Measurements from ENCODE around the gene EIF1. TPM values are rescaled to one million over a fixed set of nuclear protein-coding genes. Genes with fewer than 3 reads are reported as not detected.
A peak's percentile ranks its signal among the peaks of the same experiment; 100 is the strongest.

EIF1 gene
- total and polyA plus RNA-seq, 4 donors, result 56.5 to 755 (median 159) TPM

DNA sequence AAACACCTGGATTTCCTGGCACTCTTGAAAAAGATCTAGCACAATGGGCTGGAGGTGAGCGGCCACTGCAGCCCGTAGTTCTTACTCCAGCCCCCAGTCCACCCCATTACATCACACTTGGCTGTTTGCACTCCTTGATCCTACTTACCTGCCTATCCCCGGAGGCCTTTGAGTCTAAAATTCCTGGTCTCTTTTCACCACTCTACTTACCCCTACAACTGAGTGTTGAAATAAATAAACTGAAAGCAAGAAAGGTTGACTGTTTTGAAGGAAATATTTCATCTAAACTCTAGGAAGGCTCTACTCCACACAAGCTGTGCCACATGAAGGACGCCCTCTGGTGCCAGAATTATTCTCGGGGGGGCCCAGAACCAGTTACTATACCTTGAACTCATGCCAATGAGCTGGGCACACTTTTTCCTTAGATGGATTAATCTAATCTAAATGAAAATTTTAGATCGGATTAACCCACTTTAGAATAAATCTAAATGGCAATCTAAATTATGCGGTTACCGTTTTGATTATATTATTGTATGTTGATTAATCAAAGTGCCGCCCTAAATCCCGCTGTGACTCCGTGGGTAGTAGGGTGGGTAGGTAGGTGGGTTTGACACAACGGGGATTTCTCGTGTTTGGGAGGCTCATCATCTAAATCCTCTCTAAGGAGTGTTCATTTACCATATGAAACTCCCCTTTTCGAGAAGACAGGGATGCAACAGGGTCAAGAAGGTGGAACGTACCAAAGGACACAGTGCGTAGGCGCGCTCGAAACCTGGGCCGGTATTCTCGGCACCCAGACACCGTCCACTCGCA lies 651 bp upstream of the EIF1 start:
- Histone ChIP-seq H3K36me3 (ENCODE audit: control insufficient read depth in 4 of 4, insufficient read depth in 3 of 4, low read depth in 1 of 4, low read length in 3 of 4) (peaks cover 8 to 35% (median 33%) of the 10 kb centered on the region in 4 donors), H3K27me3 (ENCODE audit: control insufficient read depth in 4 of 4, insufficient read depth in 4 of 4, low read length in 3 of 4) (no peaks in the 10 kb centered on the region), H3K4me3 (ENCODE audit: low read depth in 1 of 3, low read length in 3 of 3) (peak overlapping the region; percentile 51 to 67 (median 57)), H3K27ac (ENCODE audit: low read depth in 1 of 2, low read length in 2 of 2) (peak overlapping the region; percentile 95 to 99), H3K9me3 (ENCODE audit: control insufficient read depth in 4 of 4, low read length in 3 of 4) (no peaks in the 10 kb centered on the region), H3K4me1 (ENCODE audit: control insufficient read depth in 4 of 4, insufficient read depth in 4 of 4, low read length in 3 of 4) (peaks cover 0 to 26% (median 17%) of the 10 kb centered on the region in 4 donors), H3K9ac (ENCODE audit: low read depth in 1 of 2, low read length in 2 of 2) (peak overlapping the region; percentile 70 to 89)
- 3% methylated on average over 23 of the region's 23 CpGs for WGBS
- DNase-seq (ENCODE audit: low spot score), result peak; percentile 49
- TF ChIP-seq YY1 (IDR thresholded peaks at IDR 0.05) (no peak), HNF4A (conservative IDR thresholded peaks at IDR 0.05) (peak in 1 of 2 donors; percentile 15), EGR1 (IDR thresholded peaks at IDR 0.05; ENCODE audit: low read depth in 2 of 2) (peak in 1 of 2 donors; percentile 61)
- TF ChIP-seq, protein P1, sequence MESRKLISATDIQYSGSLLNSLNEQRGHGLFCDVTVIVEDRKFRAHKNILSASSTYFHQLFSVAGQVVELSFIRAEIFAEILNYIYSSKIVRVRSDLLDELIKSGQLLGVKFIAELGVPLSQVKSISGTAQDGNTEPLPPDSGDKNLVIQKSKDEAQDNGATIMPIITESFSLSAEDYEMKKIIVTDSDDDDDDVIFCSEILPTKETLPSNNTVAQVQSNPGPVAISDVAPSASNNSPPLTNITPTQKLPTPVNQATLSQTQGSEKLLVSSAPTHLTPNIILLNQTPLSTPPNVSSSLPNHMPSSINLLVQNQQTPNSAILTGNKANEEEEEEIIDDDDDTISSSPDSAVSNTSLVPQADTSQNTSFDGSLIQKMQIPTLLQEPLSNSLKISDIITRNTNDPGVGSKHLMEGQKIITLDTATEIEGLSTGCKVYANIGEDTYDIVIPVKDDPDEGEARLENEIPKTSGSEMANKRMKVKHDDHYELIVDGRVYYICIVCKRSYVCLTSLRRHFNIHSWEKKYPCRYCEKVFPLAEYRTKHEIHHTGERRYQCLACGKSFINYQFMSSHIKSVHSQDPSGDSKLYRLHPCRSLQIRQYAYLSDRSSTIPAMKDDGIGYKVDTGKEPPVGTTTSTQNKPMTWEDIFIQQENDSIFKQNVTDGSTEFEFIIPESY (IDR thresholded peaks at IDR 0.05), result peak; percentile 31

DNA sequence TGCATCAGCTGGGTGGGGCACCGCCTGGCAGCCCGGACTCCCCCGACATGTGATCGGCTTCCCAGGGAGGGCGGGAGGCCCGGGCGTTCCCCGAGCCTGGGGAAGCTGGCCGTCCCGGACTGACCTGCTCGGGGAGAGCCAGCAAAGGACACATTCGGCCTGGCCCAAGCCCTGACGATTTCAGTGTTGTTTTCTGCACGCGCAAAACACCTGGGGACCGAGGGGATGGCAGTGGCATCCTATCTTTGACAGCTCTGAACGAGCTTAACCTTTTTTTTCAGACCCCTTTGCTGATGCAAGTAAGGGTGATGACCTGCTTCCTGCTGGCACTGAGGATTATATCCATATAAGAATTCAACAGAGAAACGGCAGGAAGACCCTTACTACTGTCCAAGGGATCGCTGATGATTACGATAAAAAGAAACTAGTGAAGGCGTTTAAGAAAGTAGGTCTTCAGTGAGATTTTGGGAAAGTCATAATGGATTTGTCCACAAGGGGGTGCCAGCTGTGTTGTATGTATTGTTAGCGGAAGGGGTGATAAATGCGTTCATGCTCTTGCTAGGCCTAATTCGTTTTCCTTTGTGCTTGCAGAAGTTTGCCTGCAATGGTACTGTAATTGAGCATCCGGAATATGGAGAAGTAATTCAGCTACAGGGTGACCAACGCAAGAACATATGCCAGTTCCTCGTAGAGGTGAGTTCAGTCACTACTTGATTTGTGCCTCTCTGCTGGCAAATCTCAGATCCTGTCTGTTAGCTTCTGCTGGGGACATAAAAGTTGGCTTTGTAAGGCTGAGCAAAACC lies 1.0 kb downstream of the EIF1 start:
- peaks cover 0 to 26% (median 17%) of the 10 kb centered on the region in 4 donors for H3K4me1 ChIP-seq (ENCODE audit: control insufficient read depth in 4 of 4, insufficient read depth in 4 of 4, low read length in 3 of 4)
- H3K36me3 ChIP-seq (ENCODE audit: control insufficient read depth in 4 of 4, insufficient read depth in 3 of 4, low read depth in 1 of 4, low read length in 3 of 4), result peaks cover 9 to 44% (median 39%) of the 10 kb centered on the region in 4 donors
- peak overlapping the region; percentile 82 to 87 for H3K9ac ChIP-seq (ENCODE audit: low read depth in 1 of 2, low read length in 2 of 2)
- peak overlapping the region; percentile 95 to 99 for H3K27ac ChIP-seq (ENCODE audit: low read depth in 1 of 2, low read length in 2 of 2)
- no peaks in the 10 kb centered on the region for H3K9me3 ChIP-seq (ENCODE audit: control insufficient read depth in 4 of 4, low read length in 3 of 4)
- H3K27me3 ChIP-seq (ENCODE audit: control insufficient read depth in 4 of 4, insufficient read depth in 4 of 4, low read length in 3 of 4), result no peaks in the 10 kb centered on the region
- DNase-seq (ENCODE audit: low spot score), result peak; percentile 51
- WGBS, result 3% methylated on average over 27 of the region's 27 CpGs
- TF ChIP-seq RXRA (IDR thresholded peaks at IDR 0.05), result no peak
- no peak for TF ChIP-seq FOXA2 (IDR thresholded peaks at IDR 0.05)
- TF ChIP-seq YY1 (IDR thresholded peaks at IDR 0.05), result peak; percentile 30
- TF ChIP-seq, protein P2, sequence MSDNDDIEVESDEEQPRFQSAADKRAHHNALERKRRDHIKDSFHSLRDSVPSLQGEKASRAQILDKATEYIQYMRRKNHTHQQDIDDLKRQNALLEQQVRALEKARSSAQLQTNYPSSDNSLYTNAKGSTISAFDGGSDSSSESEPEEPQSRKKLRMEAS (IDR thresholded peaks at IDR 0.05), result peak; percentile 16
- no peak for TF ChIP-seq TAF1 (conservative IDR thresholded peaks at IDR 0.05)
- no peak for TF ChIP-seq GABPA (IDR thresholded peaks at IDR 0.05 in 1 of 2, conservative IDR thresholded peaks at IDR 0.05 in 1 of 2)
- no peak for TF ChIP-seq NR2F2 (IDR thresholded peaks at IDR 0.05)
- TF ChIP-seq EGR1 (IDR thresholded peaks at IDR 0.05; ENCODE audit: low read depth in 2 of 2), result peak in 1 of 2 donors; percentile 6
- TF ChIP-seq SP1 (IDR thresholded peaks at IDR 0.05), result no peak
- TF ChIP-seq, protein P3, sequence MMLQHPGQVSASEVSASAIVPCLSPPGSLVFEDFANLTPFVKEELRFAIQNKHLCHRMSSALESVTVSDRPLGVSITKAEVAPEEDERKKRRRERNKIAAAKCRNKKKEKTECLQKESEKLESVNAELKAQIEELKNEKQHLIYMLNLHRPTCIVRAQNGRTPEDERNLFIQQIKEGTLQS (IDR thresholded peaks at IDR 0.05), result no peak
- TF ChIP-seq RAD21 (IDR thresholded peaks at IDR 0.05), result peak; percentile 1 to 15
- TF ChIP-seq HNF4G (IDR thresholded peaks at IDR 0.05), result no peak
- TF ChIP-seq, protein P4, sequence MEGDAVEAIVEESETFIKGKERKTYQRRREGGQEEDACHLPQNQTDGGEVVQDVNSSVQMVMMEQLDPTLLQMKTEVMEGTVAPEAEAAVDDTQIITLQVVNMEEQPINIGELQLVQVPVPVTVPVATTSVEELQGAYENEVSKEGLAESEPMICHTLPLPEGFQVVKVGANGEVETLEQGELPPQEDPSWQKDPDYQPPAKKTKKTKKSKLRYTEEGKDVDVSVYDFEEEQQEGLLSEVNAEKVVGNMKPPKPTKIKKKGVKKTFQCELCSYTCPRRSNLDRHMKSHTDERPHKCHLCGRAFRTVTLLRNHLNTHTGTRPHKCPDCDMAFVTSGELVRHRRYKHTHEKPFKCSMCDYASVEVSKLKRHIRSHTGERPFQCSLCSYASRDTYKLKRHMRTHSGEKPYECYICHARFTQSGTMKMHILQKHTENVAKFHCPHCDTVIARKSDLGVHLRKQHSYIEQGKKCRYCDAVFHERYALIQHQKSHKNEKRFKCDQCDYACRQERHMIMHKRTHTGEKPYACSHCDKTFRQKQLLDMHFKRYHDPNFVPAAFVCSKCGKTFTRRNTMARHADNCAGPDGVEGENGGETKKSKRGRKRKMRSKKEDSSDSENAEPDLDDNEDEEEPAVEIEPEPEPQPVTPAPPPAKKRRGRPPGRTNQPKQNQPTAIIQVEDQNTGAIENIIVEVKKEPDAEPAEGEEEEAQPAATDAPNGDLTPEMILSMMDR (IDR thresholded peaks at IDR 0.05; ENCODE audit: low read depth, low read length, missing input control), result peak; percentile 49
- TF ChIP-seq, protein P1 (IDR thresholded peaks at IDR 0.05), result no peak
- TF ChIP-seq HNF4A (conservative IDR thresholded peaks at IDR 0.05), result no peak
- no peak for TF ChIP-seq JUND (IDR thresholded peaks at IDR 0.05)
- TF ChIP-seq, protein P5, sequence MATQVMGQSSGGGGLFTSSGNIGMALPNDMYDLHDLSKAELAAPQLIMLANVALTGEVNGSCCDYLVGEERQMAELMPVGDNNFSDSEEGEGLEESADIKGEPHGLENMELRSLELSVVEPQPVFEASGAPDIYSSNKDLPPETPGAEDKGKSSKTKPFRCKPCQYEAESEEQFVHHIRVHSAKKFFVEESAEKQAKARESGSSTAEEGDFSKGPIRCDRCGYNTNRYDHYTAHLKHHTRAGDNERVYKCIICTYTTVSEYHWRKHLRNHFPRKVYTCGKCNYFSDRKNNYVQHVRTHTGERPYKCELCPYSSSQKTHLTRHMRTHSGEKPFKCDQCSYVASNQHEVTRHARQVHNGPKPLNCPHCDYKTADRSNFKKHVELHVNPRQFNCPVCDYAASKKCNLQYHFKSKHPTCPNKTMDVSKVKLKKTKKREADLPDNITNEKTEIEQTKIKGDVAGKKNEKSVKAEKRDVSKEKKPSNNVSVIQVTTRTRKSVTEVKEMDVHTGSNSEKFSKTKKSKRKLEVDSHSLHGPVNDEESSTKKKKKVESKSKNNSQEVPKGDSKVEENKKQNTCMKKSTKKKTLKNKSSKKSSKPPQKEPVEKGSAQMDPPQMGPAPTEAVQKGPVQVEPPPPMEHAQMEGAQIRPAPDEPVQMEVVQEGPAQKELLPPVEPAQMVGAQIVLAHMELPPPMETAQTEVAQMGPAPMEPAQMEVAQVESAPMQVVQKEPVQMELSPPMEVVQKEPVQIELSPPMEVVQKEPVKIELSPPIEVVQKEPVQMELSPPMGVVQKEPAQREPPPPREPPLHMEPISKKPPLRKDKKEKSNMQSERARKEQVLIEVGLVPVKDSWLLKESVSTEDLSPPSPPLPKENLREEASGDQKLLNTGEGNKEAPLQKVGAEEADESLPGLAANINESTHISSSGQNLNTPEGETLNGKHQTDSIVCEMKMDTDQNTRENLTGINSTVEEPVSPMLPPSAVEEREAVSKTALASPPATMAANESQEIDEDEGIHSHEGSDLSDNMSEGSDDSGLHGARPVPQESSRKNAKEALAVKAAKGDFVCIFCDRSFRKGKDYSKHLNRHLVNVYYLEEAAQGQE (IDR thresholded peaks at IDR 0.05), result no peak
- no peak for TF ChIP-seq FOXA1 (IDR thresholded peaks at IDR 0.05)
- H3K4me3 ChIP-seq (ENCODE audit: low read depth in 1 of 3, low read length in 3 of 3), result peak overlapping the region; percentile 81 to 94 (median 84)
